Thyroid gland (tissue), 4 donors: ENCODE measurements around the gene OTOGL.

ENCODE experiments used
- CTCF ChIP-seq, 6 experiments: fragments of 200-600 bp in 3 of 6; fragments of 450-650 bp in 3 of 6; sonication (generic) in 3 of 6; IDR thresholded peaks; one replicate each; pipeline ENCODE4 v1.5.1; 2016 to 2019; ENCODE audit warnings: antibody characterized with exemption in 6 of 6, mild to moderate bottlenecking in 2 of 6, inconsistent platforms in 1 of 6, moderate library complexity in 1 of 6
- POLR2A ChIP-seq, 2 donors: fragments of 450-650 bp; IDR thresholded peaks; one replicate each; pipeline ENCODE4 v1.6.1; 2017; ENCODE audit warnings: antibody characterized with exemption in 2 of 2, mild to moderate bottlenecking in 2 of 2, moderate library complexity in 1 of 2

DNA sequence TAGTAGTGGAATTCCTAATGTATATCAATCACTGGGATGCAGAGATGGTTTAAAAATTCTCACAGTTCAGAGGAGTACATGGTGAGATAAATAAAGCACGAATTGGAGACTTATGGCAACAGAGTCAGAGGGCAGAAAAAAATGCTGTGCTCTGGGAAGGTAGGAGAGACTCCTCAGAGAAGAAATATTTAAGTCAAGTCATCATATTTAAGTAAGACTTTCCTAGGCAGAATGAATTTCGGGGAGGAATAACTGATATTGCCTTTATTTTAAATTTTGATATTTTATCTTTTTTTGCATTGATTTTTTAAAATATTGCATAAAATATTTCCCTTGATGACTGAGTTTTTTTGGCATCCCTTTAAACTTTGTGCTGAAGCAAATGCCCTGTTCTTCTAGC is 67.4 kb downstream of the OTOGL start:
- TF ChIP-seq CTCF (IDR thresholded peaks at IDR 0.05) (no peak), POLR2A (IDR thresholded peaks at IDR 0.05) (no peak)
